NCI-H1694 (cell line): Measurements from ENCODE around the gene TRIM54.

ENCODE experiments used
- DNase-seq: peaks from one replicate; lab custom pipeline; 2025; lab: John Stamatoyannopoulos, UW

Gene TRIM54

GRCh38 chr2:27356382-27357181 is 74.4 kb downstream of the TRIM54 start, which contains the start of gene GTF3C2:
Gene GTF3C2, minus strand, starts transcription at chr2:27356764. Its CDS starts 13,210 bp downstream, at chr2:27343554.
- DNase-seq: peak; percentile 98
